IMR-90 (cell line): ENCODE results near the gene ENOX1. TPM values are rescaled to one million over a fixed set of nuclear protein-coding genes. Genes with fewer than 3 reads are reported as not detected.

Experiments
- ATAC-seq: fragments of 200-7000 bp; cut with Tn5 transposase; 2 replicates; pipeline ENCODE4 v1.9.1; 2020; ENCODE audit warnings: low read depth, mild to moderate bottlenecking, moderate library complexity
- BruUV-seq: library from RNA; stranded (reverse); fragments of 400-500 nt; replicated peaks from 2 replicates; lab custom pipeline; 2021; lab: Mats Ljungman, UMichigan
- CTCF ChIA-PET: fragments of 300-600 bp; formaldehyde crosslinking; extraction: SDS; loops from one replicate; lab custom pipeline; 2021; ENCODE audit warnings: antibody characterized with exemption; lab: Yijun Ruan, JAX
- POLR2A ChIA-PET: fragments of 300-600 bp; sonication (Branson Sonifier 250); formaldehyde crosslinking; loops from one replicate; lab custom pipeline; 2022; ENCODE audit warnings: antibody characterized with exemption; ENCODE audit not compliant: unreplicated experiment; lab: Charles Lee
- DNase-seq: peaks from one replicate; pipeline ENCODE4 v3.0.0; 2013
- H2AFZ ChIP-seq: replicated peaks from 2 replicates; pipeline ENCODE3; 2013; ENCODE audit warnings: low read length, mild to moderate bottlenecking; ENCODE audit not compliant: poor library complexity
- H2AK5ac ChIP-seq: 2 replicates; pipeline ENCODE4 v1.6.1; 2013; ENCODE audit warnings: low read depth, low read length, inconsistent platforms
- H2AK9ac ChIP-seq: replicated peaks from 2 replicates; pipeline ENCODE3; 2013; ENCODE audit warnings: mild to moderate bottlenecking, low read depth, low read length, moderate library complexity; ENCODE audit not compliant: poor library complexity
- H2BK120ac ChIP-seq: 2 replicates; pipeline ENCODE4 v1.6.1; 2013; ENCODE audit warnings: low read depth, low read length, inconsistent platforms
- H2BK15ac ChIP-seq: 3 replicates; pipeline ENCODE4 v1.6.1; 2013; ENCODE audit warnings: low read depth, low read length, inconsistent platforms
- H2BK20ac ChIP-seq: 2 replicates; pipeline ENCODE4 v1.6.1; 2013; ENCODE audit warnings: low read depth, mild to moderate bottlenecking, inconsistent platforms, low read length, moderate library complexity
- H2BK5ac ChIP-seq: 2 replicates; pipeline ENCODE4 v1.6.1; 2013; ENCODE audit warnings: mild to moderate bottlenecking, low read depth, low read length, inconsistent platforms; ENCODE audit not compliant: poor library complexity, severe bottlenecking
- H3K14ac ChIP-seq: replicated peaks from 2 replicates; pipeline ENCODE4 v1.6.1; 2013; ENCODE audit warnings: low read depth, low read length, inconsistent platforms
- H3K18ac ChIP-seq: 2 replicates; pipeline ENCODE4 v1.6.1; 2013; ENCODE audit warnings: low read depth, low read length, control low read depth
- H3K23ac ChIP-seq: 2 replicates; pipeline ENCODE4 v1.6.1; 2013; ENCODE audit warnings: low read depth, low read length, inconsistent platforms
- H3K27ac ChIP-seq: 2 replicates; pipeline ENCODE4 v1.5.1; 2013; ENCODE audit warnings: mild to moderate bottlenecking, control low read depth, low read length; ENCODE audit not compliant: insufficient read depth
- H3K27me3 ChIP-seq: 2 replicates; pipeline ENCODE4 v1.6.1; 2013; ENCODE audit warnings: low read length; ENCODE audit not compliant: control insufficient read depth, insufficient read depth
- H3K36me3 ChIP-seq: 2 replicates; pipeline ENCODE4 v1.6.1; 2013; ENCODE audit warnings: low read length, mixed read lengths; ENCODE audit not compliant: control insufficient read depth, insufficient read depth
- H3K4ac ChIP-seq: 2 replicates; pipeline ENCODE4 v1.6.1; 2013; ENCODE audit warnings: low read depth, low read length, inconsistent platforms
- H3K4me1 ChIP-seq: 2 replicates; pipeline ENCODE4 v1.6.1; 2013; ENCODE audit warnings: low read length, mixed read lengths; ENCODE audit not compliant: control insufficient read depth, insufficient read depth
- H3K4me2 ChIP-seq: 2 replicates; pipeline ENCODE4 v1.6.1; 2013; ENCODE audit warnings: low read depth, mild to moderate bottlenecking, control low read depth, low read length, moderate library complexity
- H3K4me3 ChIP-seq: 2 replicates; pipeline ENCODE4 v1.5.1; 2013; ENCODE audit warnings: low read depth, mild to moderate bottlenecking, control low read depth, low read length, moderate library complexity; ENCODE audit not compliant: insufficient read depth
- H3K56ac ChIP-seq: 2 replicates; pipeline ENCODE4 v1.6.1; 2013; ENCODE audit warnings: low read length, inconsistent platforms; ENCODE audit not compliant: insufficient read depth; ENCODE audit errors: extremely low read depth
- H3K79me1 ChIP-seq, 2 experiments: 2 replicates each; pipeline ENCODE4 v1.6.1; 2013; ENCODE audit warnings: low read length in 2 of 2, inconsistent platforms in 1 of 2, low read depth in 1 of 2
- H3K9ac ChIP-seq: 2 replicates; pipeline ENCODE4 v1.6.1; 2013; ENCODE audit warnings: low read depth, low read length, control low read depth
- H3K9me1 ChIP-seq: 2 replicates; pipeline ENCODE4 v1.6.1; 2013; ENCODE audit warnings: low read length, inconsistent platforms; ENCODE audit not compliant: insufficient read depth
- H3K9me3 ChIP-seq: 2 replicates; pipeline ENCODE4 v1.6.1; 2013; ENCODE audit warnings: low read length; ENCODE audit not compliant: control insufficient read depth, insufficient read depth
- H4K20me1 ChIP-seq: 2 replicates; pipeline ENCODE4 v1.6.1; 2013; ENCODE audit warnings: low read length, inconsistent platforms; ENCODE audit not compliant: insufficient read depth
- H4K5ac ChIP-seq: 2 replicates; pipeline ENCODE4 v1.6.1; 2013; ENCODE audit warnings: mild to moderate bottlenecking, low read depth, low read length, control low read depth
- H4K8ac ChIP-seq, 2 experiments: 2 replicates each; pipeline ENCODE4 v1.6.1; 2013; ENCODE audit warnings: low read depth in 2 of 2, low read length in 2 of 2, control low read depth in 1 of 2, inconsistent platforms in 1 of 2
- H4K91ac ChIP-seq: 2 replicates; pipeline ENCODE4 v1.6.1; 2013; ENCODE audit warnings: low read depth, low read length, inconsistent platforms; ENCODE audit not compliant: insufficient read depth
- BHLHE40 ChIP-seq: fragments of 150-350 bp; IDR thresholded peaks from 2 replicates; pipeline ENCODE4 v1.6.1; 2016; ENCODE audit warnings: mild to moderate bottlenecking, low read depth, low read length
- CEBPB ChIP-seq: IDR thresholded peaks from 2 replicates; pipeline ENCODE4 v1.6.1; 2012; ENCODE audit warnings: low read depth, low read length, improper control_type of control experiment
- CHD1 ChIP-seq: IDR thresholded peaks from 2 replicates; pipeline ENCODE4 v1.6.1; 2012; ENCODE audit warnings: low read depth, low read length, improper control_type of control experiment
- CTCF ChIP-seq: conservative IDR thresholded peaks from 2 replicates; pipeline ENCODE4 v1.5.1; 2012; ENCODE audit warnings: mild to moderate bottlenecking, low read depth, low read length, improper control_type of control experiment
- ELK1 ChIP-seq: fragments of 150-350 bp; IDR thresholded peaks from 2 replicates; pipeline ENCODE4 v1.6.1; 2016; ENCODE audit warnings: low read depth, mild to moderate bottlenecking, low read length, moderate library complexity, borderline replicate concordance
- FOS ChIP-seq: fragments of 150-350 bp; IDR thresholded peaks from 2 replicates; pipeline ENCODE4 v1.6.1; 2016; ENCODE audit warnings: low read depth, low read length
- MAFK ChIP-seq: IDR thresholded peaks from 2 replicates; pipeline ENCODE4 v1.6.1; 2012; ENCODE audit warnings: low read depth, low read length, improper control_type of control experiment
- MAZ ChIP-seq: IDR thresholded peaks from 2 replicates; pipeline ENCODE4 v1.6.1; 2012; ENCODE audit warnings: low read depth, mild to moderate bottlenecking, low read length, improper control_type of control experiment, moderate library complexity, borderline replicate concordance
- MXI1 ChIP-seq: IDR thresholded peaks from 2 replicates; pipeline ENCODE4 v1.6.1; 2012; ENCODE audit warnings: low read depth, mild to moderate bottlenecking, low read length, moderate library complexity, borderline replicate concordance
- NFE2L2 ChIP-seq: fragments of 150-350 bp; IDR thresholded peaks from 2 replicates; pipeline ENCODE4 v1.6.1; 2016; ENCODE audit warnings: low read depth, mild to moderate bottlenecking, low read length
- POLR2A ChIP-seq: IDR thresholded peaks from 2 replicates; pipeline ENCODE4 v1.6.1; 2012; ENCODE audit warnings: mild to moderate bottlenecking, low read depth, low read length
- RAD21 ChIP-seq: IDR thresholded peaks from 2 replicates; pipeline ENCODE4 v1.6.1; 2012; ENCODE audit warnings: low read length, improper control_type of control experiment
- RCOR1 ChIP-seq: IDR thresholded peaks from 2 replicates; pipeline ENCODE4 v1.6.1; 2012; ENCODE audit warnings: mild to moderate bottlenecking, low read length, improper control_type of control experiment; ENCODE audit not compliant: insufficient replicate concordance
- USF2 ChIP-seq: fragments of 150-350 bp; IDR thresholded peaks from 2 replicates; pipeline ENCODE4 v1.6.1; 2017; ENCODE audit warnings: mild to moderate bottlenecking, antibody characterized with exemption, low read length, low read depth
- WGBS, 2 experiments: methylation state at CpG; one replicate each; pipeline versions ENCODE4 v1.1.5 to v1.1.7; 2013; ENCODE audit warnings: missing lambda C conversion rate in 2 of 2; ENCODE audit not compliant: insufficient read length in 1 of 2; ENCODE audit errors: extremely low coverage in 2 of 2; 5-methylcytosine and 5-hydroxymethylcytosine counted together
- dilution Hi-C: fragments of 300-500 bp; cut with HindIII; formaldehyde crosslinking; loops from one replicate; pipeline ENCODE4 v1.14.3; 2018; ENCODE audit warnings: low sequenced_read_pairs; ENCODE audit not compliant: unreplicated experiment
- in situ Hi-C: fragments of 300-500 bp; cut with MboI; formaldehyde crosslinking; loops from 3 replicates; pipeline ENCODE4 v1.14.3; 2019; ENCODE audit warnings: low sequenced_read_pairs, inconsistent platforms, mixed read lengths
- intact Hi-C: fragments of 100-400 bp; cut with micrococcal nuclease; formaldehyde crosslinking; loops from 2 replicates; pipeline ENCODE4 v1.10.0; 2022
- polyA plus RNA-seq, 3 experiments: library from polyadenylated mRNA; depleted of rRNA; stranded (reverse); fragments of >200 nt; gene quantifications; 2 replicates each; pipeline ENCODE4 v1.2.3, GENCODE V29; 2012; ENCODE audit warnings: low replicate concordance in 1 of 3
- total RNA-seq: library from RNA; depleted of rRNA; stranded (reverse); fragments of >200 nt; gene quantifications from 2 replicates; pipeline ENCODE4 v1.2.3, GENCODE V29; 2012

ENOX1 gene
- total and polyA plus RNA-seq, 2 of the 4 experiments (the other 2 are of a cell fraction) = 0.99 to 1.3 TPM

GRCh38 chr13:43279696-43280095 is 507.1 kb downstream of the ENOX1 start:
- Histone ChIP-seq H2BK20ac (no peak overlapping the region), H3K4me1 (peaks cover 12% of the 10 kb centered on the region), H3K36me3 (no peaks in the 10 kb centered on the region), H3K23ac (no peak overlapping the region), H3K4ac (no peak overlapping the region), H4K5ac (no peak overlapping the region), H2AFZ (no peak overlapping the region), H4K91ac (no peak overlapping the region), H3K27me3 (no peaks in the 10 kb centered on the region), H3K4me3 (no peak overlapping the region), H3K9me1 (no peaks in the 10 kb centered on the region; the same call in 1 of the 2 replicates), H2BK120ac (no peak overlapping the region), H3K79me1 (no peaks in the 10 kb centered on the region), H3K4me2 (no peak overlapping the region), H2BK5ac (no peak overlapping the region), H3K18ac (no peak overlapping the region), H3K9ac (no peak overlapping the region), H3K27ac (no peak overlapping the region), H4K20me1 (no peaks in the 10 kb centered on the region), H4K8ac (no peak overlapping the region; a peak in 1 of 4 replicates), H3K9me3 (no peaks in the 10 kb centered on the region), H2BK15ac (no peak overlapping the region; the same call in 2 of the 3 replicates), H2AK9ac (no peak overlapping the region), H3K14ac (0 out of 2 replicates have a peak overlapping the region, but pooled peaks have one; percentile 10), H2AK5ac (no peak overlapping the region), H3K56ac (no peak overlapping the region)
- POLR2A ChIA-PET = no interaction called here
- DNase-seq = no peak
- BruUV-seq = no TSS peak
- in situ Hi-C loops (no loop called here), dilution Hi-C loops (no loop called here), intact Hi-C loops (loop anchor here (10.0 kb wide), 1 partner anchor 595 kb away; the partner anchor contains the start of genes CCDC122 and LACC1)
- CTCF ChIA-PET = no interaction called here
- ATAC-seq = no peak
- no CpG with 5 or more reads among the region's 2 CpGs for WGBS, 2 experiments
- TF ChIP-seq CTCF (no peak), ELK1 (no peak), RAD21 (no peak), FOS (no peak), NFE2L2 (no peak), RCOR1 (no peak), CHD1 (no peak), USF2 (no peak), MAFK (no peak), POLR2A (no peak), MXI1 (no peak), CEBPB (no peak), MAZ (no peak), BHLHE40 (no peak)
